Endothelial cell of umbilical vein (primary cell): ENCODE results near the gene SNAP25. TPM values are rescaled to one million over a fixed set of nuclear protein-coding genes. Genes with fewer than 3 reads are reported as not detected.

Experiments
- BruUV-seq: library from RNA; stranded (reverse); fragments of 400-500 nt; replicated peaks from 2 replicates; lab custom pipeline; 2021; lab: Mats Ljungman, UMichigan
- CTCF ChIA-PET: fragments of 300-600, 350-600 bp; sonication (Branson Sonifier 250); formaldehyde crosslinking; loops from one replicate; lab custom pipeline; 2021; ENCODE audit warnings: antibody characterized with exemption, inconsistent platforms; lab: Charles Lee
- POLR2A ChIA-PET: fragments of 300-600, 350-600 bp; sonication (Branson Sonifier 250); formaldehyde crosslinking; loops from one replicate; lab custom pipeline; 2021; ENCODE audit warnings: antibody characterized with exemption, inconsistent platforms; lab: Charles Lee
- DNase-seq: peaks from one replicate; pipeline ENCODE4 v3.0.0-alpha.2; 2011; ENCODE audit warnings: low read depth, low spot score
- FAIRE-seq: peaks from 2 replicates; lab custom pipeline; 2011; peaks lifted over from hg19 to GRCh38; lab: Jason Lieb, UNC
- H2AFZ ChIP-seq: 2 replicates; pipeline ENCODE4 v1.6.0; 2012; ENCODE audit warnings: low read depth, low read length, control low read depth, inconsistent platforms
- H3K27ac ChIP-seq: 2 replicates; pipeline ENCODE4 v1.5.1; 2011; ENCODE audit warnings: low read depth, mild to moderate bottlenecking, control low read depth, low read length, moderate library complexity; ENCODE audit not compliant: insufficient read depth
- H3K27me3 ChIP-seq, 2 experiments: 2 replicates each; pipeline versions ENCODE4 v1.6.0 to v1.6.1; 2011; ENCODE audit warnings: low read length in 2 of 2, mixed read lengths in 1 of 2; ENCODE audit not compliant: control insufficient read depth in 2 of 2, insufficient read depth in 2 of 2
- H3K36me3 ChIP-seq, 2 experiments: 2 replicates in 1 of 2; 3 replicates in 1 of 2; pipeline ENCODE4 v1.5.1; 2011; ENCODE audit warnings: low read length in 2 of 2, mild to moderate bottlenecking in 1 of 2, moderate library complexity in 1 of 2; ENCODE audit not compliant: control insufficient read depth in 2 of 2, insufficient read depth in 2 of 2; ENCODE audit errors: extremely low read depth in 1 of 2
- H3K4me1 ChIP-seq: 3 replicates; pipeline ENCODE4 v1.5.1; 2011; ENCODE audit warnings: mild to moderate bottlenecking, low read length; ENCODE audit not compliant: control insufficient read depth, insufficient read depth; ENCODE audit errors: extremely low read depth
- H3K4me2 ChIP-seq: 2 replicates; pipeline ENCODE4 v1.6.1; 2011; ENCODE audit warnings: low read length, control low read depth, mixed read lengths; ENCODE audit not compliant: insufficient read depth
- H3K4me3 ChIP-seq, 3 experiments: fragments of 200-600 bp in 1 of 3; sonication (generic), shearing (Covaris generic) in 1 of 3; replicated peaks in 1 of 3; 2 replicates each; pipeline ENCODE4 v1.5.1; 2011 to 2016; ENCODE audit warnings: control low read depth in 3 of 3, low read length in 3 of 3, mild to moderate bottlenecking in 2 of 3, inconsistent platforms in 1 of 3, low read depth in 1 of 3, moderate library complexity in 1 of 3; ENCODE audit not compliant: insufficient read depth in 1 of 3
- H3K79me2 ChIP-seq: 2 replicates; pipeline ENCODE4 v1.6.0; 2012; ENCODE audit warnings: low read length, inconsistent platforms; ENCODE audit not compliant: control insufficient read depth, insufficient read depth
- H3K9ac ChIP-seq: replicated peaks from 2 replicates; pipeline ENCODE3; 2011; ENCODE audit warnings: low read length, control low read depth; ENCODE audit not compliant: insufficient read depth; ENCODE audit errors: extremely low read depth
- H3K9me1 ChIP-seq: replicated peaks from 3 replicates; pipeline ENCODE4 v1.6.0; 2011; ENCODE audit warnings: mild to moderate bottlenecking, low read length; ENCODE audit not compliant: control insufficient read depth, insufficient read depth; ENCODE audit errors: extremely low read depth
- H3K9me3 ChIP-seq: replicated peaks from 2 replicates; pipeline ENCODE4 v1.5.1; 2012; ENCODE audit warnings: low read length, inconsistent platforms; ENCODE audit not compliant: control insufficient read depth, insufficient read depth
- H4K20me1 ChIP-seq: replicated peaks from 2 replicates; pipeline ENCODE3; 2011; ENCODE audit warnings: mild to moderate bottlenecking, low read length; ENCODE audit not compliant: control insufficient read depth, insufficient read depth; ENCODE audit errors: extremely low read depth
- CTCF ChIP-seq, 2 donors: IDR thresholded peaks; 1 replicate in 1 of 2; 2 replicates in 1 of 2; pipeline ENCODE4 v1.5.1; 2011; ENCODE audit warnings: low read length in 2 of 2, mild to moderate bottlenecking in 2 of 2, moderate library complexity in 2 of 2, control low read depth in 1 of 2, inconsistent platforms in 1 of 2, low read depth in 1 of 2; ENCODE audit not compliant: insufficient read depth in 1 of 2; ENCODE audit errors: extremely low read depth in 1 of 2
- EZH2 ChIP-seq: IDR thresholded peaks from 2 replicates; pipeline ENCODE4 v1.6.1; 2012; ENCODE audit warnings: borderline replicate concordance, low read depth, mild to moderate bottlenecking, moderate library complexity, low read length, inconsistent platforms; ENCODE audit not compliant: severe bottlenecking
- FOS ChIP-seq: IDR thresholded peaks from 2 replicates; pipeline ENCODE4 v1.6.1; 2011; ENCODE audit warnings: mild to moderate bottlenecking, low read length, moderate library complexity, borderline replicate concordance; ENCODE audit not compliant: insufficient read depth
- GATA2 ChIP-seq: IDR thresholded peaks from 2 replicates; pipeline ENCODE4 v1.7.0; 2011; ENCODE audit warnings: low read depth, mild to moderate bottlenecking, moderate library complexity, mixed read lengths, low read length; ENCODE audit not compliant: insufficient read length, insufficient read depth
- JUN ChIP-seq: IDR thresholded peaks from 2 replicates; pipeline ENCODE4 v1.6.1; 2011; ENCODE audit warnings: borderline replicate concordance, low read depth; ENCODE audit not compliant: insufficient read length, insufficient read depth
- MAX ChIP-seq: IDR thresholded peaks from 2 replicates; pipeline ENCODE4 v1.6.1; 2011; ENCODE audit not compliant: insufficient read depth, insufficient read length
- MYC ChIP-seq: IDR thresholded peaks from one replicate; pipeline ENCODE4 v1.6.1; 2011; ENCODE audit warnings: mild to moderate bottlenecking, low read depth, low read length
- POLR2A ChIP-seq: IDR thresholded peaks from 2 replicates; pipeline ENCODE4 v1.6.1; 2012; ENCODE audit warnings: low read depth, mild to moderate bottlenecking, control low read depth, low read length
- POLR2AphosphoS5 ChIP-seq: IDR thresholded peaks from 2 replicates; pipeline ENCODE4 v1.6.1; 2012; ENCODE audit warnings: low read depth, mild to moderate bottlenecking, control low read depth, low read length, moderate library complexity; ENCODE audit not compliant: insufficient read depth
- dilution Hi-C: fragments of 300-500 bp; cut with MboI; formaldehyde crosslinking; loops from one replicate; pipeline ENCODE4 v1.15.0; 2019; ENCODE audit warnings: low sequenced_read_pairs; ENCODE audit not compliant: extremely low pct_ligation_motif_present
- intact Hi-C: fragments of 100-400 bp; cut with micrococcal nuclease; formaldehyde crosslinking; loops from one replicate; pipeline ENCODE4 v1.10.0; 2022
- polyA plus RNA-seq, 4 experiments: library from polyadenylated mRNA; depleted of rRNA in 3 of 4; stranded (reverse) in 3 of 4; unstranded in 1 of 4; fragments of >200 nt; gene quantifications; 2 replicates each; pipeline versions ENCODE4 v1.2.1 to v1.2.3, GENCODE V29; 2011 to 2012; ENCODE audit warnings: missing spikeins in 1 of 4
- total RNA-seq: library from RNA; stranded (reverse); gene quantifications from 2 replicates; pipeline ENCODE4 v1.2.3, GENCODE V29; 2021

SNAP25 gene
- total and polyA plus RNA-seq, 2 donors (not counting 3 experiments of a cell fraction or from before 2014, with no cell fraction given) = 3.9 to 4.4 TPM

GRCh38 chr20:10192171-10192570 lies 26.5 kb upstream of the SNAP25 start:
- Histone ChIP-seq H3K9me1 (no peaks in the 10 kb centered on the region), H2AFZ (no peak overlapping the region), H3K79me2 (no peaks in the 10 kb centered on the region), H3K9ac (no peak overlapping the region), H3K4me2 (no peak overlapping the region), H3K27ac (no peak overlapping the region), H3K36me3 (no peaks in the 10 kb centered on the region), H3K9me3 (no peaks in the 10 kb centered on the region), H3K27me3 (peaks cover 1 to 3% of the 10 kb centered on the region in 2 experiments), H3K4me1 (no peaks in the 10 kb centered on the region), H4K20me1 (no peaks in the 10 kb centered on the region), H3K4me3 (no peak overlapping the region)
- CTCF ChIA-PET = no interaction called here
- POLR2A ChIA-PET = no interaction called here
- dilution Hi-C loops = no loop called here
- intact Hi-C loops = no loop called here
- no peak for FAIRE-seq
- no peak for TF ChIP-seq JUN
- no peak for DNase-seq
- BruUV-seq = no TSS peak

DNA sequence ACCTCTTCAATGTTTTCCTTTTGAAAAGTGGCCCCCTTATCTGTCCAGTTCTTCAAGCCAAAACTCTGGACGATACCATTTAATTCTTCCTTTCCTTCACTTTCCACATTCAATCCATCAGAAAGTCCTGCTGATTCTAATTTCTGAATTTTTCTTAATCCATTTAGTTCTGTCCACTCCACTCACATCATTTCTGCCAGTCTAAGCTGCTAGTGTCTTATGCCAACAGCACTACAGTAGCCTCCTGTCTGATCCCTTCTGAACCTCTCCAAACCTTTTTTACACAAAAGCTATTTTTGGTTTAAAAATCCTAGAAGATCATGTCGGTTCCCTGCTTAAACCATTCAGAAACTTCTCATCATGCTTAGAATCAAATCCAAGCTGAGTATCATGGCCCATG lies 24.5 kb upstream of the SNAP25 start:
- peaks cover 1 to 3% of the 10 kb centered on the region in 2 experiments for H3K27me3 ChIP-seq
- no peaks in the 10 kb centered on the region for H3K9me3 ChIP-seq
- dilution Hi-C loops (no loop called here), intact Hi-C loops (no loop called here)
- ChIA-PET POLR2A (no interaction called here), CTCF (interaction anchor here (0.7 to 1.9 kb wide), 2 partner anchors 9 to 1242 kb away, joined by 3 to 5 read pairs; no protein-coding TSS in a partner anchor)
- no peaks in the 10 kb centered on the region for H3K79me2 ChIP-seq
- H4K20me1 ChIP-seq = no peaks in the 10 kb centered on the region
- no peaks in the 10 kb centered on the region for H3K4me1 ChIP-seq
- H3K9ac ChIP-seq = no peak overlapping the region
- no peak overlapping the region for H3K4me3 ChIP-seq
- no peaks in the 10 kb centered on the region for H3K36me3 ChIP-seq
- BruUV-seq = no TSS peak
- TF ChIP-seq EZH2 = no peak
- TF ChIP-seq MYC = no peak
- no peak for TF ChIP-seq POLR2A
- TF ChIP-seq GATA2 = no peak
- no peak for TF ChIP-seq CTCF (IDR thresholded peaks at IDR 0.05; ENCODE audit: extremely low read depth in 1 of 2, insufficient read depth in 1 of 2, low read depth in 1 of 2, low read length in 2 of 2)
- TF ChIP-seq FOS = no peak
- no peak for TF ChIP-seq MAX
- no peak for TF ChIP-seq JUN
- TF ChIP-seq POLR2AphosphoS5 = no peak
- FAIRE-seq (no peak), DNase-seq (no peak)
- H2AFZ ChIP-seq = no peak overlapping the region
- H3K27ac ChIP-seq = no peak overlapping the region
- no peak overlapping the region for H3K4me2 ChIP-seq
- no peaks in the 10 kb centered on the region for H3K9me1 ChIP-seq
